ENCODE results near the gene TRIP10. TPM values are rescaled to one million over a fixed set of nuclear protein-coding genes. Genes with fewer than 3 reads are reported as not detected.
"Not testable (repeated sequence)": the region's sequence is repeated elsewhere in the genome, so short reads cannot be mapped to it uniquely, and the experiment has no call there.

Gene TRIP10
- polyA plus RNA-seq, 1 experiment, result 51.5 TPM

- peaks cover 16% of the 10 kb centered on the region for H3K36me3 ChIP-seq (ENCODE audit: control insufficient read depth, insufficient read depth, low read length)
- H3K27me3 ChIP-seq (ENCODE audit: control insufficient read depth, insufficient read depth, low read length), result no peaks in the 10 kb centered on the region
- CTCF ChIA-PET, result interaction anchor here (0.9 kb wide), 1 partner anchor 12 kb away, joined by 3 read pairs; no protein-coding TSS in a partner anchor
- no peak overlapping the region for H3K4me3 ChIP-seq (ENCODE audit: low read depth, low read length)
- TF ChIP-seq CTCF (IDR thresholded peaks at IDR 0.05; ENCODE audit: insufficient read depth, low read depth, low read length), result no peak
- POLR2A ChIA-PET, result no interaction called here
- DNase-seq (ENCODE audit: low read depth), result no peak
These were observed 15.4 kb downstream of the TRIP10 start for GRCh38 chr19:6754653-6755463.

GRCh38 chr19:6760606-6761005 lies 21.1 kb downstream of the TRIP10 start:
- no peak overlapping the region for H3K4me3 ChIP-seq (ENCODE audit: low read depth, low read length)
- ChIA-PET POLR2A (no interaction called here), CTCF (interaction anchor here (2.1 kb wide), 1 partner anchor 12 kb away, joined by 5 read pairs; no protein-coding TSS in a partner anchor)
- H3K27me3 ChIP-seq (ENCODE audit: control insufficient read depth, insufficient read depth, low read length), result no peaks in the 10 kb centered on the region
- no peaks in the 10 kb centered on the region for H3K36me3 ChIP-seq (ENCODE audit: control insufficient read depth, insufficient read depth, low read length)
- no peak for DNase-seq (ENCODE audit: low read depth)
- no peak for TF ChIP-seq CTCF (IDR thresholded peaks at IDR 0.05; ENCODE audit: insufficient read depth, low read depth, low read length)

GRCh38 chr19:6761053-6761676 lies 21.7 kb downstream of the TRIP10 start:
- ChIA-PET POLR2A (no interaction called here), CTCF (interaction anchor here (2.1 kb wide), 1 partner anchor 13 kb away, joined by 5 read pairs; no protein-coding TSS in a partner anchor)
- no peaks in the 10 kb centered on the region for H3K36me3 ChIP-seq (ENCODE audit: control insufficient read depth, insufficient read depth, low read length)
- H3K27me3 ChIP-seq (ENCODE audit: control insufficient read depth, insufficient read depth, low read length), result peaks cover 1% of the 10 kb centered on the region; the same call in 1 of the 2 replicates
- no peak overlapping the region for H3K4me3 ChIP-seq (ENCODE audit: low read depth, low read length)
- no peak for DNase-seq (ENCODE audit: low read depth)
- TF ChIP-seq CTCF (IDR thresholded peaks at IDR 0.05; ENCODE audit: insufficient read depth, low read depth, low read length), result no peak

- DNase-seq (ENCODE audit: low read depth); H3K4me3 ChIP-seq (ENCODE audit: low read depth, low read length); POLR2A ChIA-PET; H3K27me3 ChIP-seq (ENCODE audit: control insufficient read depth, insufficient read depth, low read length); H3K36me3 ChIP-seq (ENCODE audit: control insufficient read depth, insufficient read depth, low read length): not testable (repeated sequence)
- CTCF ChIA-PET, result interaction anchor here (0.6 to 2.1 kb wide), 3 partner anchors 14 to 43 kb away, joined by 3 to 5 read pairs (median 4); no protein-coding TSS in a partner anchor
These were observed 22.8 kb downstream of the TRIP10 start for GRCh38 chr19:6762253-6762797.

GRCh38 chr19:6765738-6766356 lies 26.4 kb downstream of the TRIP10 start:
- Histone ChIP-seq H3K36me3 (ENCODE audit: control insufficient read depth, insufficient read depth, low read length) (no peaks in the 10 kb centered on the region), H3K27me3 (ENCODE audit: control insufficient read depth, insufficient read depth, low read length) (peaks cover 6% of the 10 kb centered on the region), H3K4me3 (ENCODE audit: low read depth, low read length) (no peak overlapping the region)
- DNase-seq (ENCODE audit: low read depth), result no peak
- CTCF ChIA-PET, result no interaction called here
- POLR2A ChIA-PET, result no interaction called here
- no peak for TF ChIP-seq CTCF (IDR thresholded peaks at IDR 0.05; ENCODE audit: insufficient read depth, low read depth, low read length)

Data from BJ (cell line).